Endothelial cell of umbilical vein (primary cell): ENCODE measurements around the gene CKLF. TPM values are rescaled to one million over a fixed set of nuclear protein-coding genes. Genes with fewer than 3 reads are reported as not detected.

ENCODE experiments used
- BruUV-seq: library from RNA; stranded (reverse); fragments of 400-500 nt; replicated peaks from 2 replicates; lab custom pipeline; 2021; lab: Mats Ljungman, UMichigan
- CTCF ChIA-PET: fragments of 300-600, 350-600 bp; sonication (Branson Sonifier 250); formaldehyde crosslinking; loops from one replicate; lab custom pipeline; 2021; ENCODE audit warnings: antibody characterized with exemption, inconsistent platforms; lab: Charles Lee
- POLR2A ChIA-PET: fragments of 300-600, 350-600 bp; sonication (Branson Sonifier 250); formaldehyde crosslinking; loops from one replicate; lab custom pipeline; 2021; ENCODE audit warnings: antibody characterized with exemption, inconsistent platforms; lab: Charles Lee
- DNase-seq: peaks from one replicate; pipeline ENCODE4 v3.0.0-alpha.2; 2011; ENCODE audit warnings: low read depth, low spot score
- FAIRE-seq: peaks from 2 replicates; lab custom pipeline; 2011; peaks lifted over from hg19 to GRCh38; lab: Jason Lieb, UNC
- H2AFZ ChIP-seq: 2 replicates; pipeline ENCODE4 v1.6.0; 2012; ENCODE audit warnings: low read depth, low read length, control low read depth, inconsistent platforms
- H3K27ac ChIP-seq: 2 replicates; pipeline ENCODE4 v1.5.1; 2011; ENCODE audit warnings: low read depth, mild to moderate bottlenecking, control low read depth, low read length, moderate library complexity; ENCODE audit not compliant: insufficient read depth
- H3K27me3 ChIP-seq, 2 experiments: 2 replicates each; pipeline versions ENCODE4 v1.6.0 to v1.6.1; 2011; ENCODE audit warnings: low read length in 2 of 2, mixed read lengths in 1 of 2; ENCODE audit not compliant: control insufficient read depth in 2 of 2, insufficient read depth in 2 of 2
- H3K36me3 ChIP-seq, 2 experiments: 2 replicates in 1 of 2; 3 replicates in 1 of 2; pipeline ENCODE4 v1.5.1; 2011; ENCODE audit warnings: low read length in 2 of 2, mild to moderate bottlenecking in 1 of 2, moderate library complexity in 1 of 2; ENCODE audit not compliant: control insufficient read depth in 2 of 2, insufficient read depth in 2 of 2; ENCODE audit errors: extremely low read depth in 1 of 2
- H3K4me1 ChIP-seq: 3 replicates; pipeline ENCODE4 v1.5.1; 2011; ENCODE audit warnings: mild to moderate bottlenecking, low read length; ENCODE audit not compliant: control insufficient read depth, insufficient read depth; ENCODE audit errors: extremely low read depth
- H3K4me2 ChIP-seq: 2 replicates; pipeline ENCODE4 v1.6.1; 2011; ENCODE audit warnings: low read length, control low read depth, mixed read lengths; ENCODE audit not compliant: insufficient read depth
- H3K4me3 ChIP-seq, 3 experiments: fragments of 200-600 bp in 1 of 3; sonication (generic), shearing (Covaris generic) in 1 of 3; replicated peaks in 1 of 3; 2 replicates each; pipeline ENCODE4 v1.5.1; 2011 to 2016; ENCODE audit warnings: control low read depth in 3 of 3, low read length in 3 of 3, mild to moderate bottlenecking in 2 of 3, inconsistent platforms in 1 of 3, low read depth in 1 of 3, moderate library complexity in 1 of 3; ENCODE audit not compliant: insufficient read depth in 1 of 3
- H3K79me2 ChIP-seq: 2 replicates; pipeline ENCODE4 v1.6.0; 2012; ENCODE audit warnings: low read length, inconsistent platforms; ENCODE audit not compliant: control insufficient read depth, insufficient read depth
- H3K9ac ChIP-seq: replicated peaks from 2 replicates; pipeline ENCODE3; 2011; ENCODE audit warnings: low read length, control low read depth; ENCODE audit not compliant: insufficient read depth; ENCODE audit errors: extremely low read depth
- H3K9me1 ChIP-seq: replicated peaks from 3 replicates; pipeline ENCODE4 v1.6.0; 2011; ENCODE audit warnings: mild to moderate bottlenecking, low read length; ENCODE audit not compliant: control insufficient read depth, insufficient read depth; ENCODE audit errors: extremely low read depth
- H3K9me3 ChIP-seq: replicated peaks from 2 replicates; pipeline ENCODE4 v1.5.1; 2012; ENCODE audit warnings: low read length, inconsistent platforms; ENCODE audit not compliant: control insufficient read depth, insufficient read depth
- H4K20me1 ChIP-seq: replicated peaks from 2 replicates; pipeline ENCODE3; 2011; ENCODE audit warnings: mild to moderate bottlenecking, low read length; ENCODE audit not compliant: control insufficient read depth, insufficient read depth; ENCODE audit errors: extremely low read depth
- JUN ChIP-seq: IDR thresholded peaks from 2 replicates; pipeline ENCODE4 v1.6.1; 2011; ENCODE audit warnings: borderline replicate concordance, low read depth; ENCODE audit not compliant: insufficient read length, insufficient read depth
- MYC ChIP-seq: IDR thresholded peaks from one replicate; pipeline ENCODE4 v1.6.1; 2011; ENCODE audit warnings: mild to moderate bottlenecking, low read depth, low read length
- POLR2AphosphoS5 ChIP-seq: IDR thresholded peaks from 2 replicates; pipeline ENCODE4 v1.6.1; 2012; ENCODE audit warnings: low read depth, mild to moderate bottlenecking, control low read depth, low read length, moderate library complexity; ENCODE audit not compliant: insufficient read depth
- dilution Hi-C: fragments of 300-500 bp; cut with MboI; formaldehyde crosslinking; loops from one replicate; pipeline ENCODE4 v1.15.0; 2019; ENCODE audit warnings: low sequenced_read_pairs; ENCODE audit not compliant: extremely low pct_ligation_motif_present
- intact Hi-C: fragments of 100-400 bp; cut with micrococcal nuclease; formaldehyde crosslinking; loops from one replicate; pipeline ENCODE4 v1.10.0; 2022
- polyA plus RNA-seq, 4 experiments: library from polyadenylated mRNA; depleted of rRNA in 3 of 4; stranded (reverse) in 3 of 4; unstranded in 1 of 4; fragments of >200 nt; gene quantifications; 2 replicates each; pipeline versions ENCODE4 v1.2.1 to v1.2.3, GENCODE V29; 2011 to 2012; ENCODE audit warnings: missing spikeins in 1 of 4
- total RNA-seq: library from RNA; stranded (reverse); gene quantifications from 2 replicates; pipeline ENCODE4 v1.2.3, GENCODE V29; 2021
- TF ChIP-seq, protein P1 (sequence below), 2 donors: IDR thresholded peaks; 1 replicate in 1 of 2; 2 replicates in 1 of 2; pipeline ENCODE4 v1.5.1; 2011; ENCODE audit warnings: low read length in 2 of 2, mild to moderate bottlenecking in 2 of 2, moderate library complexity in 2 of 2, control low read depth in 1 of 2, inconsistent platforms in 1 of 2, low read depth in 1 of 2; ENCODE audit not compliant: insufficient read depth in 1 of 2; ENCODE audit errors: extremely low read depth in 1 of 2

Gene CKLF
- total and polyA plus RNA-seq, 2 donors (not counting 3 experiments of a cell fraction or from before 2014, with no cell fraction given) = 80.0 to 209 TPM

DNA sequence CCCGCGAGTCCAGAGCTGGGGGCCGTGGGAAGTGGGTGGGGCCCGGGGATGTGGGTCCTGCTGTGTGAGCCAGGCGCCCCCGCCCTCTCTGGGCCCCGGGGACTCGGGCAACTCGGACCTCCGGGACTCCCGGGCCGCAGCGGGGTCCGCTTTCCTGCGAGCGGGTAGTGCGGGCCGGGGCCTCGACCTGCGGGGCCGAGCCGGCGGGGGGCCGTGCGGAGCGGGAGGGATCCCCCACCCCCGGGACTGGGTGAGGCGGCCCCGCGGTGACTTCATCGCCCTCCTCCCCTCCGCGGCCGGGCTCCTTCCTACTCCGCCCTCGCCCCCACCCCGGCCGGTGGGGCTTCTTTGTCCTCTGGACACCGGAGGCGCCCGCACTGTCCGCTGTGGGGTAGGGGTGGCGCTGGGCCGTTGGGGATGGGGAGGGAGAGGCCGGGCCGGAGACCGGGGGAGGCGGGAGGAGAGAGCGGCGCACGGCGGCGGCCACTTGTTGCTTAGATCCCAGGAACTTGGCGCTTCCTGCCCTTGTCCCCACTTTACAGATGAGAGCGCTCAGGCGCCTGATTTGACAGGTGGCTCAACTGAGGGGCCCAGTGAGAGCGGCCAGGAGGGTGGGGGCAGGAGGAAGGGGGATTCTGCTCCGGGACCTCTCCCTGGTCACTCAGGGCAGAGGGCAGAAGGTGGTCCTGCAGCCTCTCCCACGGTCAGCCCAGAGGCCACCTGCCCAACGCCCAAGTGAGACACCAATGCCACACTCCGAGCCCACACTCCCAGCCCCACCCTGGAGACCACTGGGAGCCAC is 53.0 kb downstream of the CKLF start:
- Histone ChIP-seq H3K4me2 (peak overlapping the region; percentile 57), H2AFZ (peak overlapping the region; percentile 32), H4K20me1 (no peaks in the 10 kb centered on the region), H3K4me3 (peak overlapping the region; percentile 64 to 91 (median 67)), H3K79me2 (peaks cover 30% of the 10 kb centered on the region), H3K9ac (peak overlapping the region; percentile 90), H3K9me1 (no peaks in the 10 kb centered on the region), H3K4me1 (peaks cover 17% of the 10 kb centered on the region), H3K36me3 (peaks cover 5 to 15% of the 10 kb centered on the region in 2 experiments), H3K27ac (peak overlapping the region; percentile 73), H3K9me3 (no peaks in the 10 kb centered on the region), H3K27me3 (no peaks in the 10 kb centered on the region)
- BruUV-seq = no TSS peak
- intact Hi-C loops (loop anchor here (1.0 to 5.0 kb wide), 4 partner anchors 41 to 137 kb away; partner anchors contain the start of gene CKLF), dilution Hi-C loops (no loop called here)
- TF ChIP-seq MYC (no peak), JUN (no peak), POLR2AphosphoS5 (no peak)
- TF ChIP-seq, protein P1, sequence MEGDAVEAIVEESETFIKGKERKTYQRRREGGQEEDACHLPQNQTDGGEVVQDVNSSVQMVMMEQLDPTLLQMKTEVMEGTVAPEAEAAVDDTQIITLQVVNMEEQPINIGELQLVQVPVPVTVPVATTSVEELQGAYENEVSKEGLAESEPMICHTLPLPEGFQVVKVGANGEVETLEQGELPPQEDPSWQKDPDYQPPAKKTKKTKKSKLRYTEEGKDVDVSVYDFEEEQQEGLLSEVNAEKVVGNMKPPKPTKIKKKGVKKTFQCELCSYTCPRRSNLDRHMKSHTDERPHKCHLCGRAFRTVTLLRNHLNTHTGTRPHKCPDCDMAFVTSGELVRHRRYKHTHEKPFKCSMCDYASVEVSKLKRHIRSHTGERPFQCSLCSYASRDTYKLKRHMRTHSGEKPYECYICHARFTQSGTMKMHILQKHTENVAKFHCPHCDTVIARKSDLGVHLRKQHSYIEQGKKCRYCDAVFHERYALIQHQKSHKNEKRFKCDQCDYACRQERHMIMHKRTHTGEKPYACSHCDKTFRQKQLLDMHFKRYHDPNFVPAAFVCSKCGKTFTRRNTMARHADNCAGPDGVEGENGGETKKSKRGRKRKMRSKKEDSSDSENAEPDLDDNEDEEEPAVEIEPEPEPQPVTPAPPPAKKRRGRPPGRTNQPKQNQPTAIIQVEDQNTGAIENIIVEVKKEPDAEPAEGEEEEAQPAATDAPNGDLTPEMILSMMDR (IDR thresholded peaks at IDR 0.05; ENCODE audit: extremely low read depth in 1 of 2, insufficient read depth in 1 of 2, low read depth in 1 of 2, low read length in 2 of 2) = no peak
- FAIRE-seq = peak; percentile 70
- CTCF ChIA-PET = interaction anchor here (0.6 to 2.0 kb wide), 12 partner anchors 13 to 898 kb away, joined by 3 to 28 read pairs (median 4); partner anchors contain the start of genes CKLF, CMTM2 and NAE1
- POLR2A ChIA-PET = no interaction called here
- DNase-seq = peak; percentile 48
